Choroid plexus epithelial cell (primary cell): Measurements from ENCODE around the gene SEC23IP.

Experiments used
- DNase-seq: peaks from one replicate; pipeline ENCODE4 v3.0.0-alpha.2; 2010; ENCODE audit warnings: low read depth
- H3K4me3 ChIP-seq: 2 replicates; pipeline ENCODE4 v1.5.1; 2011; ENCODE audit warnings: low read depth, mild to moderate bottlenecking, control low read depth, low read length, moderate library complexity
- CTCF ChIP-seq: conservative IDR thresholded peaks from 2 replicates; pipeline ENCODE4 v1.5.1; 2011; ENCODE audit warnings: low read depth, mild to moderate bottlenecking, control low read depth, inconsistent platforms, low read length, moderate library complexity

Gene SEC23IP

DNA sequence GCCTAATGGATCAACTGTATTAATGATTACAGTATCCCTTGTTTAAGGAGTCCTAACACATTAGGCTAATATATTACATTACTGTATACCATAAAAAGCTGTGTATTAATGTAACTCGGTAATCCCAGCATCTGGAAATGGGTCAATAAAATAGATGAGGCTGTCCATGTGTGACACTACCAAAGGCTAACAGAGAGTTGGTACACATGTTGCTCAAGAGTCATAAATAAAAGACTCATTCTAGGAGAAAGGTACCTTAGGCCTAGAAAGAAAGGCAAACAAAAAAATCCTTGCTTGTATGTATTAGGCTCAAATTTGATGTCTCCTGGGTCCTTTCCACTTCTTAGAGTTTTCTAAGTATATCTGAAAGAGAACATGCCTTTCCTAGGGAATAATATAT, 34.5 kb upstream of the SEC23IP start:
- no peak for TF ChIP-seq CTCF
- no peak overlapping the region for H3K4me3 ChIP-seq
- DNase-seq, result no peak

GRCh38 chr10:119859420-119860258, 32.9 kb upstream of the SEC23IP start:
- H3K4me3 ChIP-seq, result no peak overlapping the region
- peak; percentile 50 for TF ChIP-seq CTCF
- peak; percentile 75 for DNase-seq

GRCh38 chr10:119860866-119861607, 31.5 kb upstream of the SEC23IP start:
- TF ChIP-seq CTCF, result no peak
- H3K4me3 ChIP-seq, result no peak overlapping the region
- DNase-seq, result no peak

DNA sequence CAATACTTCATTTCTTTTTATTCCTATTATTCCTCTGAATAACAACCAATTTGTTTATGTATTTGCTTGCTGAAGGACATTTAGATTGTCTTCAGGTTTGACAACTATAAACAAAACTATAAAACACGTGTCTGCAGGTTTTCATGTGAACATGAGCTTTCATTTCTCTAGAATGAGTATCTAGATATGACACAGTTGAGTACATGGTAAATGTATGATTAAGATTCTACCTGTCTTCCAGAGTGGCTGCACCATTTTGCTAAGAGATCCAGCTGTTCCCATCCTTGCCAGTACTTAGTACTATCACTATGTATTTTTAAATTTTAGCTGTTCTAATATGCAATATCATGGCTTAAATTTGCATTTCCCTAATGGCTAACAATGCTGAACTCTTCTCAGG, 30.0 kb upstream of the SEC23IP start:
- no peak for DNase-seq
- H3K4me3 ChIP-seq, result no peak overlapping the region
- no peak for TF ChIP-seq CTCF

GRCh38 chr10:119863951-119864565, 28.5 kb upstream of the SEC23IP start:
- no peak for TF ChIP-seq CTCF
- H3K4me3 ChIP-seq, result no peak overlapping the region
- no peak for DNase-seq

DNA sequence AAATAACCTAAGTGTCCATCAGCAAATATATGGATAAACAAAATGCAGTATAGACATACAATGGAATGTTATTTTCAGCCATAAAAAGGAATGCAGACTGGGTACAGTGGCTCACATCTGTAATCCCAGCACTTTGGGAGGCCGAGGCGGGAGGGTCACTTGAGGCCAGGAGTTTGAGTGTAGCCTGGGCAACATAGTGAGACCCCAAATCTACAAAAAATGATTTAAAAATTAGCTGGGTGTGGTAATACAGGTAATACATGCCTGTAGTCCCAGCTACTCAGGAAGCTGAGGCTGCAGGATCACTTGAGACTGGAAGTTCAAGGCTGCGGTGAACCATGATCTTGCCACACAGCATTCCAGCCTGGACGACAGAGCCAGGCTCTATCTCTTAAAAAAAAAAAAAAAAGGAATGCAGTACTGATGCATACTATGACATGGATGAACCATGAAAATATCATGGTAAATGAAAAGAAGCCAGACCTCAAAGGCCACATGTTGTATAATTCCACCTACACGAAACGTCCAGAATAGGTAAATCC, 26.8 kb upstream of the SEC23IP start:
- no peak for DNase-seq
- TF ChIP-seq CTCF, result no peak
- H3K4me3 ChIP-seq, result no peak overlapping the region
